ENCODE data around the gene AFF2. TPM values are rescaled to one million over a fixed set of nuclear protein-coding genes. Genes with fewer than 3 reads are reported as not detected.

The AFF2 gene
- total RNA-seq, 4 donors from 2014 or later: 0.27 to 0.32 TPM; not detected in 2

DNA sequence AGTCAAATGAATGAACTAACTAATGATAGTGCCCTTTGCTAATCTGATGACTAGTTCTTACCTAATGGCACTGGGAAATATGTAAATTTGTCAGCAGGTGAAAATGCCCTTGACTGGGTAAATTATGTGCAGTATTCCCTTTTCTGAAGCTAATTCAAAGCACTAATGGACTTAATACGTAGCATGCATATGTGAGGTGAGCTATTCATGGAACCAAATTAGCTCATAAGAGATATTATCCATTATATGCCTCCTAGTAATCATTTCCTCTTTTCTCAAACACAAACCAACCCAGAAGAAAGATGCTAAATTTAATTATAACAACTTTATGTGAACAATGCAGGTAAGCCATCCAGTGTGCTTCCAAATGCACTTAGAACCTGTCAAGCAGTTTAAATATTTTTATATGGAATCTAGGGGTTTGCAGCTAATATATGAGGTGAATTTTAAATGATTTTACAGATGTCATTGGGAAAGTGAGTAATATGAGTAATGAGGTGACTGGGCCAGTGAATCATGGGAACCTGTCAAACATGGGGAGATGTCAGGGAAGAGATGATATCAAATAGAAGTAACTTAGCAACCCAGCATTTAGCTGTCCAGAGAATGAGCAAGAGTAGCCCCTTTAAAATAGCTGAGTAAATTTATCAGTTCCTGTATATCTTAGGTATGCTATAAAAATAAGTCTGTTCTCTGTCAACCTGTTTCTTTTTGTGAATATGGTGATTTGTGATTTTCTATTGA is 315.0 kb downstream of the AFF2 start:
- no peak overlapping the region for H3K4me3 ChIP-seq
- no peak for TF ChIP-seq POLR2A (IDR thresholded peaks at IDR 0.05)
- TF ChIP-seq, protein P1, sequence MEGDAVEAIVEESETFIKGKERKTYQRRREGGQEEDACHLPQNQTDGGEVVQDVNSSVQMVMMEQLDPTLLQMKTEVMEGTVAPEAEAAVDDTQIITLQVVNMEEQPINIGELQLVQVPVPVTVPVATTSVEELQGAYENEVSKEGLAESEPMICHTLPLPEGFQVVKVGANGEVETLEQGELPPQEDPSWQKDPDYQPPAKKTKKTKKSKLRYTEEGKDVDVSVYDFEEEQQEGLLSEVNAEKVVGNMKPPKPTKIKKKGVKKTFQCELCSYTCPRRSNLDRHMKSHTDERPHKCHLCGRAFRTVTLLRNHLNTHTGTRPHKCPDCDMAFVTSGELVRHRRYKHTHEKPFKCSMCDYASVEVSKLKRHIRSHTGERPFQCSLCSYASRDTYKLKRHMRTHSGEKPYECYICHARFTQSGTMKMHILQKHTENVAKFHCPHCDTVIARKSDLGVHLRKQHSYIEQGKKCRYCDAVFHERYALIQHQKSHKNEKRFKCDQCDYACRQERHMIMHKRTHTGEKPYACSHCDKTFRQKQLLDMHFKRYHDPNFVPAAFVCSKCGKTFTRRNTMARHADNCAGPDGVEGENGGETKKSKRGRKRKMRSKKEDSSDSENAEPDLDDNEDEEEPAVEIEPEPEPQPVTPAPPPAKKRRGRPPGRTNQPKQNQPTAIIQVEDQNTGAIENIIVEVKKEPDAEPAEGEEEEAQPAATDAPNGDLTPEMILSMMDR (IDR thresholded peaks at IDR 0.05): no peak
- TF ChIP-seq EP300 (IDR thresholded peaks at IDR 0.05; ENCODE audit: low read depth): no peak
- TF ChIP-seq POLR2AphosphoS5 (IDR thresholded peaks at IDR 0.05): no peak
- no peak overlapping the region for H3K27ac ChIP-seq
- no peaks in the 10 kb centered on the region for H3K27me3 ChIP-seq
- no peaks in the 10 kb centered on the region for H3K9me3 ChIP-seq
- WGBS, 2 donors (ENCODE audit: low coverage in 1 of 2): 67 to 69% methylated on average over 1 of the region's 1 CpG
- intact Hi-C loops (cut with DNase I; ENCODE audit: low total_unique reads) (no loop called here), in situ Hi-C loops (cut with MboI; ENCODE audit: low pct_ligation_motif_present in 1 of 4, low pct_unique_long_range_greater_than_20kb in 1 of 4, low sequenced_read_pairs in 3 of 4) (no loop called here)
- H3K36me3 ChIP-seq: no peaks in the 10 kb centered on the region
- no peaks in the 10 kb centered on the region for H3K4me1 ChIP-seq
- DNase-seq: no peak

DNA sequence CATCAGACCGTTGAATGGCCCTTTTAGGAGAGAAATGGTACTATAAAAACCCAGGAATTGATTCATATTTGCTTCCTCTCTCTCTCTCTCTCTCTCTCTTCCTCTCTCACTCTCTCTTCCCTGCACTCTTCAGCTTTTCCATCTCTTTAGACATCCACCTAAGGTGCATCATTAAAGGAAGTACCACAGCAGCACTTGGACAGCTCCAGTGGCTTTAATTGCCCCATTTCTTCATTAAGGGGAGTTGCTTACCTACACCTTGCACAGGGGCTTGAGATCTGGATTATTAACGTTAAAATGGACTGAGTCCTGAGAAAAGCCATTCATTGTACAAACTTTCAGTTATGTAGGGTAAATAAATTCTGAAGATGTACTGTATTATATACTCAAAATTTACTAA is 323.6 kb downstream of the AFF2 start:
- intact Hi-C loops (cut with DNase I; ENCODE audit: low total_unique reads): no loop called here
- TF ChIP-seq POLR2A (IDR thresholded peaks at IDR 0.05) (no peak), EP300 (IDR thresholded peaks at IDR 0.05; ENCODE audit: low read depth) (no peak)
- Histone ChIP-seq H3K36me3 (no peaks in the 10 kb centered on the region), H3K4me3 (no peak overlapping the region), H3K9me3 (no peaks in the 10 kb centered on the region), H3K27me3 (no peaks in the 10 kb centered on the region), H3K4me1 (no peaks in the 10 kb centered on the region), H3K27ac (no peak overlapping the region)
- in situ Hi-C loops (cut with MboI; ENCODE audit: low pct_ligation_motif_present in 1 of 4, low pct_unique_long_range_greater_than_20kb in 1 of 4, low sequenced_read_pairs in 3 of 4): no loop called here
- 44 to 50% methylated on average over 1 to 2 of the region's 2 CpGs for WGBS, 2 donors (ENCODE audit: low coverage in 1 of 2)
- DNase-seq: no peak

DNA sequence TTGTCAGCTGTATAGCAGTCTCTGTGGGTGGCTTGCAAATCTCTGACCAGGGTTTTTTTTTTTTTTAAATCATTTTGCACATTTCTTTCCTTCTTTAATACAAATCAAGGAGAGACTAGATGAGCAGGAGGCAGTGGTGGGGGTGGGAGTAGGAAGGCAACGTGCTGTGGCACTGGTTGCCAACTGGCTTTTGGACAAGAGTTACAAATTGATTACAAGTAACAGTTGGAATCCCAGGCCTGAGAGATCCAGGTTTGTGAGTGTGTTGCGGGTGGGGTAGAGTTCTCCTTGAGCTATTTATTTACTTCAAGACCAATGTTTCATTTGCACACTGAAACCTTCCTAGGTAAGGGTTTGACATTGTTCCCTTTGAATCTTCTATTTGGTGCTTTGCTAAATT is 325.3 kb downstream of the AFF2 start:
- no peak for DNase-seq
- no peaks in the 10 kb centered on the region for H3K27me3 ChIP-seq
- intact Hi-C loops (cut with DNase I; ENCODE audit: low total_unique reads): no loop called here
- in situ Hi-C loops (cut with MboI; ENCODE audit: low pct_ligation_motif_present in 1 of 4, low pct_unique_long_range_greater_than_20kb in 1 of 4, low sequenced_read_pairs in 3 of 4): no loop called here
- H3K9me3 ChIP-seq: no peaks in the 10 kb centered on the region
- H3K4me1 ChIP-seq: no peaks in the 10 kb centered on the region
- TF ChIP-seq POLR2AphosphoS5 (IDR thresholded peaks at IDR 0.05) (no peak), EP300 (IDR thresholded peaks at IDR 0.05; ENCODE audit: low read depth) (no peak), POLR2A (IDR thresholded peaks at IDR 0.05) (no peak)
- TF ChIP-seq, protein P1 (IDR thresholded peaks at IDR 0.05): no peak
- no peaks in the 10 kb centered on the region for H3K36me3 ChIP-seq
- no peak overlapping the region for H3K27ac ChIP-seq
- WGBS, 2 donors (ENCODE audit: low coverage in 1 of 2): 58% methylated on average over 2 of the region's 2 CpGs; no CpG with 5 or more reads in 1 of the 2 donors
- no peak overlapping the region for H3K4me3 ChIP-seq

DNA sequence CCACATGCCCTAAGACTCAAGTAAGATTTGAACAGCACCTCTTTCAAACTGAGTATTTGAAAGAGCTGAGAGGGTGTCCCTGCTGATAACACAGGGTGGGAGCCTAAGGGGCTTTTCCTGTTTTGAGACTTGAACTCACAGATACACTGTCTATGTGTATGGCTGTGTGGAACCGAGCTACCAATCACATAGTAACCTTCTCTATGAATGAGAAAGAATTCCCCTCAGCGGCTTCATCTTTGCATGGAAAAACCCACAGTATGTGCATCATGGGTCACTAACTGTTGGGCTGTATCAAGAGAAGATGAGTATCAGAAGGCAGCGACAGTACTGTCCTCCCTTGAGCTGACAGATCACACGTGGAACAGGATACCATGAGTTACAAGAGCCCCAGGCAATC is 336.3 kb downstream of the AFF2 start:
- Histone ChIP-seq H3K36me3 (no peaks in the 10 kb centered on the region), H3K9me3 (no peaks in the 10 kb centered on the region), H3K4me1 (no peaks in the 10 kb centered on the region), H3K27ac (no peak overlapping the region), H3K27me3 (no peaks in the 10 kb centered on the region), H3K4me3 (no peak overlapping the region)
- no peak for TF ChIP-seq POLR2AphosphoS5 (IDR thresholded peaks at IDR 0.05)
- TF ChIP-seq, protein P1 (IDR thresholded peaks at IDR 0.05): no peak
- DNase-seq: no peak
- WGBS, 2 donors (ENCODE audit: low coverage in 1 of 2): 34% methylated on average over 4 of the region's 4 CpGs; no CpG with 5 or more reads in 1 of the 2 donors
- intact Hi-C loops (cut with DNase I; ENCODE audit: low total_unique reads): no loop called here
- in situ Hi-C loops (cut with MboI; ENCODE audit: low pct_ligation_motif_present in 1 of 4, low pct_unique_long_range_greater_than_20kb in 1 of 4, low sequenced_read_pairs in 3 of 4): no loop called here

DNA sequence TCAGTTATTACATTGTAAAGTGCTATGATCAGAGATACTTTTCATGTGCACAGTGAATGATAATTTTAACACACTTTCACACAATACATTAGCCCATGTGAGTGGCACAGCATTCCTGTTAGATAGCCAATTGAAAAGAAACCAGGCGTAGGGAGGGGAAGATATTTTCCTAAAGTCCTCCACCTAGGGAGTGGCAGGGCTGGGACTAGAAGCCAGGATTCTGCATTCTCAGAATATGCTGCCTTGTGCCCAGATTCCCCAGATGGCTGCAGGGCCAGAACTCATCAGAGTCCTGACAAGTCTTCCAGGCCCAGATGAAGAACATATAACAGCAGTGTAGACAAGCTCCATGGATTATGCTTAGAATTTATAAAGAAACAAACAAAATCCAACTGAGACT is 350.2 kb downstream of the AFF2 start:
- no peaks in the 10 kb centered on the region for H3K27me3 ChIP-seq
- no peak overlapping the region for H3K4me3 ChIP-seq
- no peak overlapping the region for H3K27ac ChIP-seq
- TF ChIP-seq, protein P1 (IDR thresholded peaks at IDR 0.05): no peak
- no peak for TF ChIP-seq POLR2A (IDR thresholded peaks at IDR 0.05)
- no peak for TF ChIP-seq EP300 (IDR thresholded peaks at IDR 0.05; ENCODE audit: low read depth)
- no peak for TF ChIP-seq POLR2AphosphoS5 (IDR thresholded peaks at IDR 0.05)
- DNase-seq: no peak
- no peaks in the 10 kb centered on the region for H3K9me3 ChIP-seq
- WGBS, 2 donors (ENCODE audit: low coverage in 1 of 2): 67% methylated on average over 1 of the region's 1 CpG; no CpG with 5 or more reads in 1 of the 2 donors
- no peaks in the 10 kb centered on the region for H3K36me3 ChIP-seq
- intact Hi-C loops (cut with DNase I; ENCODE audit: low total_unique reads): no loop called here
- in situ Hi-C loops (cut with MboI; ENCODE audit: low pct_ligation_motif_present in 1 of 4, low pct_unique_long_range_greater_than_20kb in 1 of 4, low sequenced_read_pairs in 3 of 4): no loop called here
- no peaks in the 10 kb centered on the region for H3K4me1 ChIP-seq
